Panc1 (cell line): ENCODE data around the gene CLK3. TPM values are rescaled to one million over a fixed set of nuclear protein-coding genes. Genes with fewer than 3 reads are reported as not detected.
A peak's percentile ranks its signal among the peaks of the same experiment; 100 is the strongest.

ENCODE experiments used
- ATAC-seq: fragments of 200-7000 bp; cut with Tn5 transposase; 2 replicates; pipeline ENCODE4 v1.9.1; 2020; ENCODE audit warnings: mild to moderate bottlenecking, moderate library complexity
- BruUV-seq: library from RNA; stranded (reverse); fragments of 400-500 nt; replicated peaks from 2 replicates; lab custom pipeline; 2021; lab: Mats Ljungman, UMichigan
- CTCF ChIA-PET: fragments of 300-600 bp; sonication (Branson Sonifier 250); formaldehyde crosslinking; loops from one replicate; lab custom pipeline; 2022; ENCODE audit warnings: antibody characterized with exemption; lab: Charles Lee
- POLR2A ChIA-PET: fragments of 300-600 bp; sonication (Branson Sonifier 250); formaldehyde crosslinking; loops from one replicate; lab custom pipeline; 2022; ENCODE audit warnings: antibody characterized with exemption; lab: Charles Lee
- DNase-seq: peaks from one replicate; pipeline ENCODE4 v3.0.0-alpha.2; 2010; ENCODE audit warnings: low read depth, low spot score
- H3K27ac ChIP-seq: 2 replicates; pipeline ENCODE4 v1.5.1; 2011; ENCODE audit warnings: mild to moderate bottlenecking, low read length, inconsistent platforms
- H3K27me3 ChIP-seq: fragments of 200-500 bp; sonication (Bioruptor generic); 2 replicates; pipeline ENCODE4 v1.6.0; 2014; ENCODE audit warnings: low read length, inconsistent platforms; ENCODE audit not compliant: control insufficient read depth, insufficient read depth
- H3K36me3 ChIP-seq: fragments of 200-500 bp; sonication (Bioruptor generic); 2 replicates; pipeline ENCODE4 v1.5.1; 2014; ENCODE audit warnings: inconsistent platforms, mild to moderate bottlenecking, low read length, moderate library complexity; ENCODE audit not compliant: control insufficient read depth, insufficient read depth
- H3K4me1 ChIP-seq: 2 replicates; pipeline ENCODE4 v1.5.1; 2011; ENCODE audit warnings: inconsistent platforms, mild to moderate bottlenecking, low read length, moderate library complexity; ENCODE audit not compliant: control insufficient read depth, insufficient read depth
- H3K4me3 ChIP-seq, 2 experiments: 2 replicates each; pipeline ENCODE4 v1.5.1; 2011 to 2012; ENCODE audit warnings: low read depth in 2 of 2, low read length in 2 of 2, mild to moderate bottlenecking in 2 of 2, inconsistent platforms in 1 of 2, moderate library complexity in 1 of 2
- H3K9me3 ChIP-seq: fragments of 200-500 bp; sonication (Bioruptor generic); 2 replicates; pipeline ENCODE4 v1.5.1; 2014; ENCODE audit warnings: low read depth, mild to moderate bottlenecking, inconsistent platforms, low read length, moderate library complexity; ENCODE audit not compliant: control insufficient read depth, insufficient read depth
- POLR2AphosphoS5 ChIP-seq: IDR thresholded peaks from 2 replicates; pipeline ENCODE4 v1.6.1; 2012; ENCODE audit warnings: mild to moderate bottlenecking, low read depth, low read length, moderate library complexity
- REST ChIP-seq, 2 experiments: IDR thresholded peaks; 2 replicates each; pipeline ENCODE4 v1.6.1; 2011 to 2012; ENCODE audit warnings: low read depth in 2 of 2, control low read depth in 1 of 2, low read length in 1 of 2, mild to moderate bottlenecking in 1 of 2, moderate library complexity in 1 of 2; ENCODE audit not compliant: insufficient read depth in 1 of 2
- SIN3A ChIP-seq: IDR thresholded peaks from 2 replicates; pipeline ENCODE4 v1.6.1; 2012; ENCODE audit warnings: low read depth, mild to moderate bottlenecking, low read length, moderate library complexity, borderline replicate concordance; ENCODE audit not compliant: insufficient read depth
- TCF7L2 ChIP-seq: IDR thresholded peaks from 2 replicates; pipeline ENCODE4 v1.6.1; 2011; ENCODE audit warnings: mild to moderate bottlenecking, low read depth, low read length, inconsistent platforms
- in situ Hi-C: cut with HindIII; loops from 2 replicates; pipeline ENCODE4 v1.10.0; 2016; ENCODE audit warnings: low sequenced_read_pairs, low pct_unique_long_range_greater_than_20kb
- intact Hi-C: fragments of 100-400 bp; cut with micrococcal nuclease; formaldehyde crosslinking; loops from one replicate; pipeline ENCODE4 v1.10.0; 2022; ENCODE audit not compliant: unreplicated experiment
- total RNA-seq: library from RNA; stranded (reverse); gene quantifications from one replicate; pipeline ENCODE4 v1.2.1, GENCODE V29; 2021; ENCODE audit not compliant: unreplicated experiment
- TF ChIP-seq, protein P1 (sequence below): fragments of 450-650 bp; IDR thresholded peaks from 2 replicates; pipeline ENCODE4 v1.5.1; 2017; ENCODE audit warnings: mild to moderate bottlenecking

The CLK3 gene
- total RNA-seq, 1 experiment from 2014 or later: 69.8 TPM

DNA sequence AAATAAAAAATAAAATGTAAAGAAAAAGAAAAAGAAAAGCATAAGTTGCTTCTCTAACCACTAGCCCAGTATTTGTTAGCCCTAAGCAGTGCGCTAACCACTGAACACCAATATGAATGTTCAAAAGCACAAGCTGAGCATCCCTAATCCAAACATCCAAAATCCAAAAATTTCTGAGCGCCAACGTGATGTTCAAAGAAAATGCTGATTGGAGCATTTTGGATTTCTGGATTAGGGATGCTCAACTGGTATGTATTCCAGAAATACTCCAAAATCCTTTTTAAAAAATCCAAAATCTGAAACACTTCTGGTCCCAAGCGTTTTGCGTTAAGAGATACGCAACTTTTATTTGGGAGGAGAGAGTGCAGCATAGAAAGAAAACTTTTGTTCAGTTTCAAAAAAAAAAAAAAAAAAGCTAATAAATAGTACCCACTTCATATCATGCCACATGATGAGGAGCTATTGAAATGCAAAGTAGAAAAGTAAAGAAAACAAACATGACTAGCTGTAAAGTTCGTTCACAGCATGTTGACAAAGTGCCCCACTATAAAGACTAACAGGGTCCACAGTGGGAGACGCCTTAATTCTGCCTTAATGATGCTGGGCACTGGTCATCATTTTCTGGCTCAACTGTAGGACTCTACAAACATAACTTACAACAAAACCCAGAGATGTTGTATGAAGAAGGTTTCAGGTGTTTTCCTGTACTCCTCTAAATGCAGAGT, 47.8 kb downstream of the CLK3 start:
- intact Hi-C loops (no loop called here), in situ Hi-C loops (no loop called here)
- Histone ChIP-seq H3K4me1 (peaks cover 6% of the 10 kb centered on the region), H3K27ac (no peak overlapping the region), H3K9me3 (no peaks in the 10 kb centered on the region), H3K27me3 (no peaks in the 10 kb centered on the region), H3K36me3 (no peaks in the 10 kb centered on the region), H3K4me3 (no peak overlapping the region)
- TF ChIP-seq TCF7L2 (no peak), POLR2AphosphoS5 (no peak), REST (IDR thresholded peaks at IDR 0.05; ENCODE audit: insufficient read depth in 1 of 2, low read depth in 2 of 2, low read length in 1 of 2) (no peak), SIN3A (no peak)
- TF ChIP-seq, protein P1, sequence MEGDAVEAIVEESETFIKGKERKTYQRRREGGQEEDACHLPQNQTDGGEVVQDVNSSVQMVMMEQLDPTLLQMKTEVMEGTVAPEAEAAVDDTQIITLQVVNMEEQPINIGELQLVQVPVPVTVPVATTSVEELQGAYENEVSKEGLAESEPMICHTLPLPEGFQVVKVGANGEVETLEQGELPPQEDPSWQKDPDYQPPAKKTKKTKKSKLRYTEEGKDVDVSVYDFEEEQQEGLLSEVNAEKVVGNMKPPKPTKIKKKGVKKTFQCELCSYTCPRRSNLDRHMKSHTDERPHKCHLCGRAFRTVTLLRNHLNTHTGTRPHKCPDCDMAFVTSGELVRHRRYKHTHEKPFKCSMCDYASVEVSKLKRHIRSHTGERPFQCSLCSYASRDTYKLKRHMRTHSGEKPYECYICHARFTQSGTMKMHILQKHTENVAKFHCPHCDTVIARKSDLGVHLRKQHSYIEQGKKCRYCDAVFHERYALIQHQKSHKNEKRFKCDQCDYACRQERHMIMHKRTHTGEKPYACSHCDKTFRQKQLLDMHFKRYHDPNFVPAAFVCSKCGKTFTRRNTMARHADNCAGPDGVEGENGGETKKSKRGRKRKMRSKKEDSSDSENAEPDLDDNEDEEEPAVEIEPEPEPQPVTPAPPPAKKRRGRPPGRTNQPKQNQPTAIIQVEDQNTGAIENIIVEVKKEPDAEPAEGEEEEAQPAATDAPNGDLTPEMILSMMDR: no peak
- DNase-seq (no peak), ATAC-seq (no peak)
- BruUV-seq: no TSS peak
- ChIA-PET POLR2A (no interaction called here), CTCF (no interaction called here)

- H3K9me3 ChIP-seq: no peaks in the 10 kb centered on the region
- no peak overlapping the region for H3K27ac ChIP-seq
- DNase-seq: no peak
- intact Hi-C loops (no loop called here), in situ Hi-C loops (no loop called here)
- no peak for TF ChIP-seq REST (IDR thresholded peaks at IDR 0.05; ENCODE audit: insufficient read depth in 1 of 2, low read depth in 2 of 2, low read length in 1 of 2)
- TF ChIP-seq, protein P1: no peak
- no TSS peak for BruUV-seq
- no peak overlapping the region for H3K4me3 ChIP-seq
- ChIA-PET POLR2A (no interaction called here), CTCF (no interaction called here)
- H3K4me1 ChIP-seq: peaks cover 6% of the 10 kb centered on the region
- no peaks in the 10 kb centered on the region for H3K27me3 ChIP-seq
- no peaks in the 10 kb centered on the region for H3K36me3 ChIP-seq
- peak; percentile 51 for ATAC-seq
Observed at GRCh38 chr15:74664028-74664616, 48.5 kb downstream of the CLK3 start.
